ENCODE data around the gene SIK3. TPM values are rescaled to one million over a fixed set of nuclear protein-coding genes. Genes with fewer than 3 reads are reported as not detected.

The SIK3 gene
- total RNA-seq, 1 experiment from 2014 or later, result 31.4 TPM

DNA sequence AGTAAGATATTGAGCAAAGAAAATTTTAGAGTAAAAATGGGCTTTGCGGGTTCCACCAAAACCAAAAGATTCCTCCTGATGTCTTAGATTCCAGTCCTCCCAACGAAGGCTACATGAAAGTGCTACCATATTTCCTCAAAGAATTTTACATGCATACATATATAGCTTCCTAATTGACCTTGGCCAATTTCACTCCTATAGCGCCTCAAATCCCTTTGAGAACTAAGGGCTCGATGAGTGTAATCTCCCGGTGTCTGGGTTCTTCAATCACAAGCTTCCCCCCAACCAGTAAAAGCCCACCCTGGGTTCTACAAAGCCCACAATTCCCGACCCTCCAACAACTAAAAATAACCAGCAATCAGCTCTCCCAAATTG, 1.2 kb downstream of the SIK3 start:
- Histone ChIP-seq H2BK12ac (ENCODE audit: insufficient read length, low read depth, low read length) (no peak overlapping the region), H3T11ph (ENCODE audit: low read length) (no peak overlapping the region), H3K4me1 (ENCODE audit: insufficient read depth, low read length) (peaks cover 6% of the 10 kb centered on the region; the same call in 1 of the 2 replicates), H2AK5ac (ENCODE audit: insufficient read length, low read length) (no peak overlapping the region), H3K23me2 (ENCODE audit: insufficient read length, low read depth, low read length, poor library complexity, severe bottlenecking) (peaks cover 17% of the 10 kb centered on the region), H3K56ac (ENCODE audit: insufficient read length, low read depth, low read length) (no peak overlapping the region), H3K14ac (ENCODE audit: insufficient read depth, low read length) (no peak overlapping the region), H3K9ac (ENCODE audit: extremely low read depth, insufficient read length, low read length) (no peak overlapping the region), H3K79me2 (ENCODE audit: insufficient read depth, low read length) (peaks cover 21% of the 10 kb centered on the region; the same call in 1 of the 2 replicates), H2BK120ac (ENCODE audit: low read depth, low read length, poor library complexity, severe bottlenecking) (no peak overlapping the region), H3K23ac (ENCODE audit: insufficient read length, low read depth, low read length) (no peak overlapping the region), H2BK20ac (ENCODE audit: low read depth, low read length, poor library complexity, severe bottlenecking) (no peak overlapping the region), H2BK5ac (ENCODE audit: insufficient read length, low read length) (no peak overlapping the region), H4K5ac (ENCODE audit: insufficient read length, low read depth, low read length) (no peak overlapping the region), H3K9me3 (ENCODE audit: control insufficient read depth, low read depth, low read length) (no peaks in the 10 kb centered on the region), H2BK15ac (ENCODE audit: low read depth, low read length) (no peak overlapping the region), H2AFZ (ENCODE audit: low read length) (no peak overlapping the region), H3K27me3 (ENCODE audit: insufficient read depth, low read length) (no peaks in the 10 kb centered on the region), H4K20me1 (ENCODE audit: control insufficient read depth, insufficient read depth, insufficient read length) (no peaks in the 10 kb centered on the region), H3K4me2 (ENCODE audit: insufficient read depth, insufficient read length, low read length) (peak overlapping the region; percentile 92), H3K18ac (ENCODE audit: insufficient read length, low read depth, low read length) (no peak overlapping the region), H3K4ac (ENCODE audit: low read depth, low read length) (no peak overlapping the region), H4K8ac (replicated peaks; ENCODE audit: insufficient read length, low read depth, low read length) (no peak overlapping the region), H3K27ac (ENCODE audit: insufficient read length, low read depth, low read length) (no peak overlapping the region), H4K91ac (ENCODE audit: insufficient read length, low read depth, low read length) (no peak overlapping the region), H3K79me1 (ENCODE audit: insufficient read depth, low read depth, low read length, poor library complexity, severe bottlenecking) (no peaks in the 10 kb centered on the region)
- no peak for DNase-seq
- Mint-ChIP-seq H3K27me3 (ENCODE audit: low read depth) (peaks cover 1% of the 10 kb centered on the region; the same call in 1 of the 2 replicates), H3K4me1 (peaks cover 36% of the 10 kb centered on the region in 2 experiments), H3K36me3 (ENCODE audit: insufficient read depth in 1 of 3, low read depth in 3 of 3) (peaks cover 4 to 6% (median 6%) of the 10 kb centered on the region in 3 experiments), H3K4me3 (peak overlapping the region; percentile 87 to 99), H3K27ac (peak overlapping the region in 1 of 3 experiments; percentile 94; a peak in 3 of 7 replicates), H3K9me3 (0 out of 5 replicates have a peak, but pooled peaks cover 0 to 2% of the 10 kb centered on the region in 2 experiments)
- TF ChIP-seq, protein P1, sequence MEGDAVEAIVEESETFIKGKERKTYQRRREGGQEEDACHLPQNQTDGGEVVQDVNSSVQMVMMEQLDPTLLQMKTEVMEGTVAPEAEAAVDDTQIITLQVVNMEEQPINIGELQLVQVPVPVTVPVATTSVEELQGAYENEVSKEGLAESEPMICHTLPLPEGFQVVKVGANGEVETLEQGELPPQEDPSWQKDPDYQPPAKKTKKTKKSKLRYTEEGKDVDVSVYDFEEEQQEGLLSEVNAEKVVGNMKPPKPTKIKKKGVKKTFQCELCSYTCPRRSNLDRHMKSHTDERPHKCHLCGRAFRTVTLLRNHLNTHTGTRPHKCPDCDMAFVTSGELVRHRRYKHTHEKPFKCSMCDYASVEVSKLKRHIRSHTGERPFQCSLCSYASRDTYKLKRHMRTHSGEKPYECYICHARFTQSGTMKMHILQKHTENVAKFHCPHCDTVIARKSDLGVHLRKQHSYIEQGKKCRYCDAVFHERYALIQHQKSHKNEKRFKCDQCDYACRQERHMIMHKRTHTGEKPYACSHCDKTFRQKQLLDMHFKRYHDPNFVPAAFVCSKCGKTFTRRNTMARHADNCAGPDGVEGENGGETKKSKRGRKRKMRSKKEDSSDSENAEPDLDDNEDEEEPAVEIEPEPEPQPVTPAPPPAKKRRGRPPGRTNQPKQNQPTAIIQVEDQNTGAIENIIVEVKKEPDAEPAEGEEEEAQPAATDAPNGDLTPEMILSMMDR (conservative IDR thresholded peaks at IDR 0.05), result no peak
- no CpG with 5 or more reads among the region's 6 CpGs for WGBS (ENCODE audit: extremely low coverage, insufficient read length, low lambda C conversion rate)
